ENCODE measurements around the gene SPATA16. TPM values are rescaled to one million over a fixed set of nuclear protein-coding genes. Genes with fewer than 3 reads are reported as not detected.
"Not testable (repeated sequence)": the region's sequence is repeated elsewhere in the genome, so short reads cannot be mapped to it uniquely, and the experiment has no call there.

Gene SPATA16
- total and polyA plus RNA-seq, 11 donors, result not detected

GRCh38 chr3:173021547-173022185 lies 119.4 kb downstream of the SPATA16 start:
- no peaks in the 10 kb centered on the region for H3K9me3 ChIP-seq
- H3K27ac ChIP-seq, result no peak overlapping the region
- WGBS, 4 donors, result 75 to 83% (median 80%) methylated on average over 2 of the region's 2 CpGs
- DNase-seq, result no peak
- H3K4me3 ChIP-seq, result no peak overlapping the region
- TF ChIP-seq CTCF (IDR thresholded peaks at IDR 0.05), result no peak
- no peak for TF ChIP-seq POLR2A (IDR thresholded peaks at IDR 0.05)
- H3K4me1 ChIP-seq, result no peaks in the 10 kb centered on the region
- H3K27me3 ChIP-seq, result no peaks in the 10 kb centered on the region
- no peak for ATAC-seq
- H3K36me3 ChIP-seq, result no peaks in the 10 kb centered on the region
- intact Hi-C loops (cut with DNase I), result no loop called here

DNA sequence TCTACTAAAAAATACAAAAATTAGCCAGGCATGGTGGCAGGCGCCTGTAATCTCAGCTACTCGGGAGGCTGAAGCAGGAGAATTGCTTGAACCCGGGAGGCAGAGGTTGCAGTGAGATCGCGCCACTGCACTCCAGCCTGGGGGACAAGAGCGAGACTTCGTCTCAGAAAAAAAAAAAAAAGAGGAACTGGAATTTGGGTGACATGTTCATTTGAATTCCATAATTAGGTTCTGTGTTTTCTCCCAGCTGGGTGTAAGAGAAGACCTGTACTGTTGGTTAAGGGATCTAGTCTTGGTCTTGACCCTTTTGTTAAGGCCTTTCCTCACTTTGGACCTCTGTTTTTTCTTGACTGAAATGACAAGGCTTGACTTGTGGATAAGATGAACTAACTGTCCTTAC lies 120.9 kb downstream of the SPATA16 start:
- WGBS, 4 donors, result 96 to 98% (median 97%) methylated on average over 7 of the region's 7 CpGs
- ATAC-seq; H3K36me3 ChIP-seq; DNase-seq; H3K4me1 ChIP-seq; H3K9me3 ChIP-seq; H3K27ac ChIP-seq; H3K4me3 ChIP-seq; H3K27me3 ChIP-seq; intact Hi-C loops (cut with DNase I): not testable (repeated sequence)

- 95 to 97% (median 96%) methylated on average over 5 of the region's 5 CpGs for WGBS, 4 donors
- DNase-seq (no peak), ATAC-seq (no peak)
- Histone ChIP-seq H3K27ac (no peak overlapping the region), H3K36me3 (no peaks in the 10 kb centered on the region), H3K4me1 (no peaks in the 10 kb centered on the region), H3K27me3 (no peaks in the 10 kb centered on the region), H3K9me3 (no peaks in the 10 kb centered on the region), H3K4me3 (no peak overlapping the region)
- intact Hi-C loops (cut with DNase I), result no loop called here
- TF ChIP-seq CTCF (IDR thresholded peaks at IDR 0.05) (no peak), POLR2A (IDR thresholded peaks at IDR 0.05) (no peak)
Observed at GRCh38 chr3:173019378-173019777, 121.7 kb downstream of the SPATA16 start.

DNA sequence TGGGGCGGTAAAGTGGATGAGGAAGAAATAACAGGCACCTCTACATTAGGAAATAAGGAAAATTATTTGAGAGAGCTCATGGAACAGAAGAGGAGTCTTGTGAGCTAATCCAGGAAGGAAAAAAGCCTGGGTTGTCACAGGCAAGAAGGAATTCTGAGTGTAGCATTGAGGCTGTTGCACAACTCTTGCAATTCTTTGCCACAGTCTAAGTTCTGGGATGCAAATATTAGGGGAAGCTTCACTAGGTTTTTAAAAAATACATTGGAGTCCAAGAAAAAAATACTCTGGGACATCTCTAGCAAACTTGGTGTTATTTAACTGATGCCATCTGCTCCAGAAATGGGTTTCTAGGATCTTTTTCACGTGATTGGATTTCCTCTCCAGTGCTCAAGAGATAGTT lies 122.3 kb downstream of the SPATA16 start:
- intact Hi-C loops (cut with DNase I), result no loop called here
- no peaks in the 10 kb centered on the region for H3K27me3 ChIP-seq
- no peak overlapping the region for H3K4me3 ChIP-seq
- TF ChIP-seq CTCF (IDR thresholded peaks at IDR 0.05), result no peak
- no peak for TF ChIP-seq POLR2A (IDR thresholded peaks at IDR 0.05)
- H3K27ac ChIP-seq, result no peak overlapping the region
- DNase-seq, result no peak
- H3K9me3 ChIP-seq, result no peaks in the 10 kb centered on the region
- H3K36me3 ChIP-seq, result no peaks in the 10 kb centered on the region
- H3K4me1 ChIP-seq, result no peaks in the 10 kb centered on the region
- no peak for ATAC-seq
- 75 to 88% (median 81%) methylated on average over 2 of the region's 2 CpGs for WGBS, 4 donors

GRCh38 chr3:173013219-173013832 lies 127.7 kb downstream of the SPATA16 start:
- ATAC-seq (no peak), DNase-seq (no peak)
- Histone ChIP-seq H3K9me3 (no peaks in the 10 kb centered on the region), H3K27ac (no peak overlapping the region), H3K36me3 (no peaks in the 10 kb centered on the region), H3K4me1 (no peaks in the 10 kb centered on the region), H3K27me3 (no peaks in the 10 kb centered on the region), H3K4me3 (no peak overlapping the region)
- intact Hi-C loops (cut with DNase I), result no loop called here
- 68 to 77% (median 70%) methylated on average over 3 of the region's 3 CpGs for WGBS, 4 donors
- no peak for TF ChIP-seq POLR2A (IDR thresholded peaks at IDR 0.05)
- no peak for TF ChIP-seq CTCF (IDR thresholded peaks at IDR 0.05)
